A549 (cell line): ENCODE measurements around the gene KRT79. TPM values are rescaled to one million over a fixed set of nuclear protein-coding genes. Genes with fewer than 3 reads are reported as not detected.
A peak's percentile ranks its signal among the peaks of the same experiment; 100 is the strongest.

Source experiments
- ATAC-seq, 2 experiments: fragments of 200-7000 bp in 1 of 2; fragments of >200 bp in 1 of 2; cut with Nextera tagmentation in 1 of 2; cut with Tn5 transposase in 1 of 2; 3 replicates each; pipeline versions ENCODE4 v1.8.0 to v1.9.1; 2018 to 2020; ENCODE audit warnings: mild to moderate bottlenecking in 1 of 2, moderate library complexity in 1 of 2
- CTCF ChIA-PET: fragments of 300-600 bp; sonication (Branson Sonifier 250); formaldehyde crosslinking; extraction: SDS; loops from one replicate; lab custom pipeline; 2021; ENCODE audit warnings: antibody characterized with exemption, inconsistent platforms; lab: Yijun Ruan, JAX
- POLR2A ChIA-PET: fragments of 350-600 bp; formaldehyde crosslinking; extraction: SDS; loops from one replicate; lab custom pipeline; 2021; ENCODE audit warnings: antibody characterized with exemption, inconsistent platforms; lab: Yijun Ruan, JAX
- DNase-seq, 2 experiments: peaks; one replicate each; pipeline versions ENCODE4 v3.0.0 to v3.0.0-alpha.2; 2011 to 2016; ENCODE audit warnings: low read depth in 1 of 2, low spot score in 1 of 2
- FAIRE-seq: peaks from 2 replicates; lab custom pipeline; 2011; peaks lifted over from hg19 to GRCh38; lab: Jason Lieb, UNC
- H3K27ac ChIP-seq, 2 experiments: fragments of >200 bp; sonication (Bioruptor Twin); formaldehyde crosslinking; 3 replicates each; pipeline ENCODE4 v1.5.1; 2016 to 2017
- H3K4me1 ChIP-seq: fragments of >200 bp; sonication (Bioruptor Twin); formaldehyde crosslinking; 3 replicates; pipeline ENCODE4 v1.6.1; 2016
- H3K4me2 ChIP-seq: fragments of >200 bp; sonication (Bioruptor Twin); formaldehyde crosslinking; 3 replicates; pipeline ENCODE4 v1.6.1; 2016
- H3K4me3 ChIP-seq: fragments of >200 bp; sonication (Bioruptor Twin); formaldehyde crosslinking; 3 replicates; pipeline ENCODE4 v1.5.1; 2016
- H3K9me3 ChIP-seq: fragments of >200 bp; sonication (Bioruptor Twin); formaldehyde crosslinking; 3 replicates; pipeline ENCODE4 v1.6.1; 2016
- HDAC2 ChIP-seq: fragments of 200-600 bp; sonication (generic); IDR thresholded peaks from 2 replicates; pipeline ENCODE4 v1.6.1; 2016
- HOXB13 ChIP-seq: fragments of 250-450 bp; sonication (Bioruptor Pico); IDR thresholded peaks from 2 replicates; pipeline ENCODE4 v1.5.0; 2020; ENCODE audit warnings: low read depth, mild to moderate bottlenecking, moderate library complexity
- HOXB5 ChIP-seq: fragments of 250-450 bp; sonication (Bioruptor Pico); IDR thresholded peaks from 2 replicates; pipeline ENCODE4 v1.5.0; 2020; ENCODE audit warnings: mild to moderate bottlenecking, moderate library complexity
- MAFK ChIP-seq: fragments of 450-650 bp; IDR thresholded peaks from 2 replicates; pipeline ENCODE4 v1.6.1; 2014; ENCODE audit not compliant: partially characterized antibody
- MAZ ChIP-seq: fragments of 150-350 bp; IDR thresholded peaks from 2 replicates; pipeline ENCODE4 v1.6.1; 2014; ENCODE audit warnings: antibody characterized with exemption, low read depth, low read length, borderline replicate concordance
- NPAS2 ChIP-seq: fragments of 250-450 bp; sonication (Bioruptor Pico); IDR thresholded peaks from 2 replicates; pipeline ENCODE4 v1.8.0; 2022; ENCODE audit warnings: mild to moderate bottlenecking, moderate library complexity, borderline replicate concordance
- ZFP36 ChIP-seq: fragments of 450-650 bp; IDR thresholded peaks from 2 replicates; pipeline ENCODE4 v1.6.1; 2014; ENCODE audit warnings: borderline replicate concordance; ENCODE audit not compliant: partially characterized antibody
- WGBS: methylation state at CpG from one replicate; pipeline ENCODE4 v1.1.6; 2017; ENCODE audit errors: missing lambda C conversion rate; 5-methylcytosine and 5-hydroxymethylcytosine counted together
- polyA plus RNA-seq, 4 experiments: library from polyadenylated mRNA; depleted of rRNA in 3 of 4; stranded (reverse); fragments of >200 nt; fragmentation: RNase III in 1 of 4; extraction: RNeasy Plus Mini Kit Qiagen cat#74134 plus additional on column Dnase treatment in 1 of 4; gene quantifications; 2 replicates in 3 of 4; 3 replicates in 1 of 4; pipeline ENCODE4 v1.2.3, GENCODE V29; 2011 to 2017
- TF ChIP-seq, protein P1 (sequence below): fragments of >200 bp; sonication (Bioruptor Twin); formaldehyde crosslinking; IDR thresholded peaks from 3 replicates; pipeline ENCODE4 v1.6.1; 2016
- TF ChIP-seq, protein P2 (sequence below): fragments of 200-600 bp; sonication (generic); IDR thresholded peaks from 2 replicates; pipeline ENCODE4 v1.6.1; 2016; ENCODE audit warnings: antibody characterized with exemption, mild to moderate bottlenecking, moderate library complexity

Gene KRT79
- polyA plus RNA-seq, 2 of the 4 experiments (the other 2 are of a cell fraction) = 0.05 TPM; not detected in 1

DNA sequence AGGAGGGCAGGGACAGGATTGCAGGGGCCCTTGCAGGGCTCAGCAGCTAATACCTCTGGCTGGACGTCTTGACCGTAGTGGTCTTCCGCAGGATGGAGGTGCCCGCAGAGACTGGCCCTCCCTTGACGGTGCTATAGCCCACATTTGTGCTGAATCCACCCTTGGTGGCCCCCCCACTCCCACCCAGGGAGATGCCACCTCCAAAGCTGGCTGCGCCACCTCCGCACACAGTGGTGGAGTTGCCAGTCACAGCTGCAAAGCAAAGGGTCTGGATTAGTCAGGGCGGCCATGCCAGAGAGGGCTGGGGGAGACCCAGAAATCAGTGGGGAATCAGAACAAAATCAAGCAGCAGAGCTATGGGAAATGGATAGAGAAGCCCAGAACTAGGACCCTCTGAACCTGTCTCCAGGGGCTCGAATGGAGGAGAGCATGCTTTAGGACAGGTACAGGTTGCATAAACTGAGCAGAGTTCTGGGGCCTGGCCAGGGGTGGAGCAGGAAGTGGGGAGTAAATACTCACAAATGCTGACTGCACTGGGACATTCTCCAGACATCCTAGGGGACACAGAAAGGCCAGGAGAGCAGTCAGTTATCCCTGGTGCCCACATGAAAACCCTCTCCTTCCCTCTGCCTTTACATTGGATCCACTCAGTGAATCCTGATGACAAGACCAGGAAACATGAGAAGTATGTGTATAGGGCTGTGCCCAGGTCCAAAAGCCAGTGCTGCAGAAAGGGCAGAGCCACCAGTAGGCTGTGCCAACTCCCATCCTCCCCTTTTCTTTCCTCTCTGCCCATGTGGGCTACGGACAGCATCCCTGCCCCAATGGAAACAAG lies 12.1 kb downstream of the KRT79 start:
- Histone ChIP-seq H3K4me1 (peaks cover 39% of the 10 kb centered on the region), H3K27ac (peak overlapping the region; percentile 47 to 53), H3K4me2 (peak overlapping the region; percentile 44), H3K4me3 (no peak overlapping the region), H3K9me3 (no peaks in the 10 kb centered on the region)
- no peak for FAIRE-seq
- WGBS = 70% methylated on average over 6 of the region's 10 CpGs
- no peak for TF ChIP-seq HDAC2
- TF ChIP-seq, protein P1, sequence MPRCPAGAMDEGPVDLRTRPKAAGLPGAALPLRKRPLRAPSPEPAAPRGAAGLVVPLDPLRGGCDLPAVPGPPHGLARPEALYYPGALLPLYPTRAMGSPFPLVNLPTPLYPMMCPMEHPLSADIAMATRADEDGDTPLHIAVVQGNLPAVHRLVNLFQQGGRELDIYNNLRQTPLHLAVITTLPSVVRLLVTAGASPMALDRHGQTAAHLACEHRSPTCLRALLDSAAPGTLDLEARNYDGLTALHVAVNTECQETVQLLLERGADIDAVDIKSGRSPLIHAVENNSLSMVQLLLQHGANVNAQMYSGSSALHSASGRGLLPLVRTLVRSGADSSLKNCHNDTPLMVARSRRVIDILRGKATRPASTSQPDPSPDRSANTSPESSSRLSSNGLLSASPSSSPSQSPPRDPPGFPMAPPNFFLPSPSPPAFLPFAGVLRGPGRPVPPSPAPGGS = no peak
- no peak for TF ChIP-seq HOXB5 (CRISPR knock-in tag)
- no peak for TF ChIP-seq MAZ
- POLR2A ChIA-PET = no interaction called here
- DNase-seq = peak; percentile 31 to 57
- peak; percentile 57 to 77; a peak in 5 of 6 replicates for ATAC-seq
- CTCF ChIA-PET = interaction anchor here (0.9 to 1.9 kb wide), 4 partner anchors 13 to 240 kb away, joined by 3 to 5 read pairs (median 4); no protein-coding TSS in a partner anchor

DNA sequence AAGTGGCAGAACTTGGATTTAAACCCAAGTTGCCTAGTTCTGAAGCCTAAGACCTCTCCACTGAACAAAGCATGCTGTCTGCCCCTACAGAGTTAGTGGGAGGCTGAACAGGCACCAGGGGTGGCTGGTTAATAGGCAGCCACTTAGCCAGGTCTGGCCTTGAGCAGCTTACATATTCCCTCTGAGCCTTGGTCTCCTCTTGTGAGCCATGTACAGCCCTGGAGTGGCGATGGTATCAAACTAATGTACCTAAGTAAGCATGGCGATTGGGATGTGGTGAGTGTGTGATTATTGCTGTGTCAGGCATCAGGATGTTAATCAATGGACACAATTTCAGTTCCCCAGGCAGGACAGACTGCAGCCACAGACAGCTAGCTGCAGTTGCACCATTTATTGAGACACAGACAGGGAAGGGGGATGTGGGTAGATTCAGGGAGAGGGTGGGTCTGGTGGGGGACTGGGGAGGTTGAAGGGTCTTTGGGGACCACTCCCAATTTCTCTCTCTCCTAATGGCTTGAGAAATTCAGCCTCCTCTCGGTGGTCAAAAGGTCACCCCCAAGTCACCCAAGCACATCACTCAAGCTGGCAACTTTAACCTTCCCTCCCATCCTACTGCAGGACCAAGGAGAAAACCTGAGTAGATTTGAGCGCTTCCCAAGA lies 12.9 kb downstream of the KRT79 start:
- Histone ChIP-seq H3K4me2 (peak overlapping the region; percentile 44; the same call in 2 of the 3 replicates), H3K27ac (peak overlapping the region in 1 of 2 experiments; percentile 17; a peak in 2 of 6 replicates), H3K4me1 (peaks cover 36% of the 10 kb centered on the region), H3K9me3 (no peaks in the 10 kb centered on the region), H3K4me3 (no peak overlapping the region)
- DNase-seq (no peak), FAIRE-seq (no peak), ATAC-seq (peak in 1 of 2 experiments; percentile 18; a peak in 2 of 6 replicates)
- 92% methylated on average over 4 of the region's 4 CpGs for WGBS
- ChIA-PET POLR2A (no interaction called here), CTCF (interaction anchor here (0.7 to 1.9 kb wide), 4 partner anchors 14 to 239 kb away, joined by 3 to 5 read pairs (median 4); no protein-coding TSS in a partner anchor)
- peak; percentile 12 for TF ChIP-seq MAFK
- TF ChIP-seq, protein P2, sequence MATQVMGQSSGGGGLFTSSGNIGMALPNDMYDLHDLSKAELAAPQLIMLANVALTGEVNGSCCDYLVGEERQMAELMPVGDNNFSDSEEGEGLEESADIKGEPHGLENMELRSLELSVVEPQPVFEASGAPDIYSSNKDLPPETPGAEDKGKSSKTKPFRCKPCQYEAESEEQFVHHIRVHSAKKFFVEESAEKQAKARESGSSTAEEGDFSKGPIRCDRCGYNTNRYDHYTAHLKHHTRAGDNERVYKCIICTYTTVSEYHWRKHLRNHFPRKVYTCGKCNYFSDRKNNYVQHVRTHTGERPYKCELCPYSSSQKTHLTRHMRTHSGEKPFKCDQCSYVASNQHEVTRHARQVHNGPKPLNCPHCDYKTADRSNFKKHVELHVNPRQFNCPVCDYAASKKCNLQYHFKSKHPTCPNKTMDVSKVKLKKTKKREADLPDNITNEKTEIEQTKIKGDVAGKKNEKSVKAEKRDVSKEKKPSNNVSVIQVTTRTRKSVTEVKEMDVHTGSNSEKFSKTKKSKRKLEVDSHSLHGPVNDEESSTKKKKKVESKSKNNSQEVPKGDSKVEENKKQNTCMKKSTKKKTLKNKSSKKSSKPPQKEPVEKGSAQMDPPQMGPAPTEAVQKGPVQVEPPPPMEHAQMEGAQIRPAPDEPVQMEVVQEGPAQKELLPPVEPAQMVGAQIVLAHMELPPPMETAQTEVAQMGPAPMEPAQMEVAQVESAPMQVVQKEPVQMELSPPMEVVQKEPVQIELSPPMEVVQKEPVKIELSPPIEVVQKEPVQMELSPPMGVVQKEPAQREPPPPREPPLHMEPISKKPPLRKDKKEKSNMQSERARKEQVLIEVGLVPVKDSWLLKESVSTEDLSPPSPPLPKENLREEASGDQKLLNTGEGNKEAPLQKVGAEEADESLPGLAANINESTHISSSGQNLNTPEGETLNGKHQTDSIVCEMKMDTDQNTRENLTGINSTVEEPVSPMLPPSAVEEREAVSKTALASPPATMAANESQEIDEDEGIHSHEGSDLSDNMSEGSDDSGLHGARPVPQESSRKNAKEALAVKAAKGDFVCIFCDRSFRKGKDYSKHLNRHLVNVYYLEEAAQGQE = no peak

DNA sequence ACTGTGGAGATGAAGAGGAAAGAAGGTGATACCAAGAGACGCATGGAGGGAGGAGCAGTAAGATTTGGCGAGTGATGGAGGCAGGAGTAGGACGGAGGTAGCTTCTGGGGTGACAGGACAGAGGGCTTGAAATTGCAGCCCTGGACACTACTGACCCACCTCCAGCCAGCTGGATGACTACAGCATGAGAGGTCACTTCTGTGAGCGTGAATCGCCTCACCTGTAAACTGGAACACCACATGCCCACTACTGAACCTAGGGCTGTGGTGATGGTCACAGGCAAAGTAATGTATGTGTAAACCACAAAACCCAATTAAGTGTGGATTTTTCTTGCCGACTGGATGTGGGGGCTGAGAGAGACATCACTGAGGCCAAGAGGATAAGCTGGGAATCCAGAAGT lies 13.6 kb downstream of the KRT79 start:
- 90% methylated on average over 6 of the region's 6 CpGs for WGBS

DNA sequence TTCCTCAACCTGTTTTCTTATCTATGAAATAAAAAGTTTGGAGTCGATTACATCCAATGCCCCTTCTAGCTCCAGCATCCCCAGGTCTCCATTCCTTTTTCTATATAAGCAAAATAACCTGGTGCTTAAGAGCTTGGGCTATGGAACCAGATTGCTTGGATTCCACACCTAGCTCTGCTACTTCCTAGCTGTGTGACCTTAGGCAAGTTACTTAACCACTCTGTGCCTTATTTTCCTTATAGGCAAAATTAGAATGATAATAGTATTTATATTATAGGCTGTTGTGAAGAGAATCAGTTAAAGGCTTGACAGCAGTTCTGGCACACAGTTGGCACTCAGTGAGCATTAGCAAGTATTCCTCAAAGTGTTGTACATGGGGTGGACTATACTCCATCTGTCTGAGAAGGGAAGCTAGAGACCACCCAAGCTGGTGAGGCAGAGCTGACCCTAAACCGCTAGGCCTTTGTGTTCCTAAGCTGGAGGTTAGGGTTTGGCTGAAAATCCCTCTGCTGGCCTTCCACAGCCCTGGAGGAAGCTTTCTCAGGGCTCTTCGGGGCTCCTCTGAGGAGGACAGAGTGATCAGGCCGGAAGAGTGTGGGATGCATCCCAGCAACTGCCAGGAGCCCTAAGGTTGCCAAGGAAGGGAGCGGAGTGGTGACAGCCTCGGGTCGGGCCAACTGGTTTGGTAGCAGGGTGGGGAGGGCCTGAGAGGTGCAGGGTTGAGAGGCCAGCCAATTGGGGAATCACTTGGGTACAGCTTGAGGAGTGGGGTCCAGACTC lies 14.2 kb downstream of the KRT79 start:
- ChIA-PET POLR2A (no interaction called here), CTCF (interaction anchor here (0.9 to 1.9 kb wide), 4 partner anchors 19 to 238 kb away, joined by 3 to 4 read pairs (median 4); no protein-coding TSS in a partner anchor)
- Histone ChIP-seq H3K9me3 (no peaks in the 10 kb centered on the region), H3K4me2 (no peak overlapping the region), H3K4me3 (no peak overlapping the region), H3K4me1 (peaks cover 37% of the 10 kb centered on the region)
- WGBS = 78% methylated on average over 7 of the region's 7 CpGs
- DNase-seq = no peak
- peak; percentile 53 for TF ChIP-seq ZFP36
- no peak for TF ChIP-seq HOXB13 (CRISPR knock-in tag)
- TF ChIP-seq, all 56 proteins: peak for 1
- no peak overlapping the region for H3K27ac ChIP-seq
- FAIRE-seq (no peak), ATAC-seq (no peak)

More for the DNA sequence above, 13.6 kb downstream of the KRT79 start:
- Histone ChIP-seq H3K4me2 (no peak overlapping the region), H3K9me3 (no peaks in the 10 kb centered on the region), H3K27ac (no peak overlapping the region), H3K4me3 (no peak overlapping the region), H3K4me1 (peaks cover 36% of the 10 kb centered on the region)
- DNase-seq (no peak), FAIRE-seq (no peak), ATAC-seq (no peak)
- ChIA-PET CTCF (interaction anchor here (0.7 to 1.9 kb wide), 6 partner anchors 14 to 238 kb away, joined by 3 to 5 read pairs (median 4); no protein-coding TSS in a partner anchor), POLR2A (no interaction called here)
- TF ChIP-seq NPAS2 = no peak
- TF ChIP-seq, all 56 proteins: peak for 0
